ENCODE measurements around the gene NT5C3A.
"Not testable (repeated sequence)": the region's sequence is repeated elsewhere in the genome, so short reads cannot be mapped to it uniquely, and the experiment has no call there.

The NT5C3A gene

DNA sequence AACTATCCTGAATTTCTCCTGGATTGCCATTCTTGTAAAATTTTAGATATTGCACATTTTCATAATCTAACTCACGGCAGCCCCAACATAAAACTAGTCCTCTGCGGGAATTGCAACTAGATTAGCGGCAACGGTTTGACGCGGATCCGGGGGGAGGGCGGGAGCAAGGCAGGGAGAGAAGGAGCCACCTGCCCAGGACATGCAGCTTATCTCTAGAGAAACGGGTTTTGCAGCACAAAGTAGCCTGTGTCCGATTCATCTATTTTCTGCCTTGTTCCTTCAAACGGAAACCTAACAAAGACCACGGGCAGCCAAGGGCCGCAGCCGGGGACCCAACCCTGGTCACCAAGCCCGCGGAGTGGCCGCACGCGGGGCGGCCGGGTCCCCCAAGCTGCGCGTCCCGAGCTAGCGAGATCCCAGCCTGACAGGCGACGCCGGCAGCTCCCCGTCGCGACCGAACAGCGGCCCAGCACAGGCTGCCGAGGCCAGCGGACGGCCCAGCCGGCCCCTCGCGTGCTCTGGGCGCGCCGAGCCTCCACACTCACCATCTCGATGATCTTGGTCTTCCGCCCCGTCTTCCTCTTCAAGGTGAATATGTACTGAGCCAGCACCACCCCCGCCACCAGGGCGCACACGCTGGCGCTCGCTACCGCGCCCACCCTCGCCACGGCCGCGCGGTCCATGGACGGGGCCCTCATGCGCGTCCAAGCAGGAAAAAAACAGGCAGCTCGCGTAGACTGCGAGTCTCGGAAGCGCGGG, at the start of gene NT5C3A:
NT5C3A (minus strand) TSS at position 754 of the 759 bp plus-strand sequence; CDS start at position 683, 71 bp downstream.
- peak; percentile 73 for DNase-seq (ENCODE audit: low spot score)

DNA sequence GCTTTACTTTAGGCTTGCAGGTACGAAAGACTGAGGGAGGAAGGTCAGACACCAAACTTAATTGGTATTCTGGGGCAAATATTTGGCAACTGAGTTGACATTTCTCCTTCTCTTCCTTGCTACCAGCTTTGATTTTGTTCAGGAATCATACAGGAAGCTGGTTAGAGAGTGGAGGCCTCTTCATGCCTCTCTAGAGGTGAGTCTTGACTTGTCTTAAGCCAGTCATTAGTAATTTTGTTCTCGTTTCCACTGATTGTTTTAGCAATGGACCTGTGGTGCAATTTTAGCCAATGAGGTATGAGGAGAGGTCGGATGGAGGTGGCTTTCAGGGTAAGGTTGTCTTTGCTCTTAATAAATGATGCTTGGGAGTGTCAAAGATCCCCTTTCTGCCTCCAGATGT, 49.0 kb upstream of the NT5C3A start:
- no peak for DNase-seq (ENCODE audit: low spot score)

DNA sequence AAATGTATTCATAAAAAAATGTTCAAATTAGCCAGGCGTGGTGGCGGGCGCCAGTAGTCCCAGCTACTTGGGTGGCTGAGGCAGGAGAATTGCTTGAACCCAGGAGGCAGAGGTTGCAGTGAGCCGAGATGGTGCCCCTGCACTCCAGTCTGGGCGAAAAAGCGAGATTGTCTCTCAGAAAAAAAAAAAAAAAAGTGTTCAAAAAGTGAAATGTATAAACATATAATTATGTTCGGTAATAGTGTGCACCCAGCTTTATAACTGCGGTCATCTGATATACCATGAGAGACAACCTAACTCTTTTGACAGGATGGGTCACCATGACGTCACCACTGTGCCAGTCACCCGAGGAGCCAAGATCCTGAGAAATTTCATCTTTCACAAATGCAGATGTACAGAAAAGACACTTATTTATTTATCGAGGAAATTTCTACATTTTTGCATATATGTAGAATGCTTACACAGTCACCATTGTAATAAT, 47.2 kb upstream of the NT5C3A start:
- no peak for DNase-seq (ENCODE audit: low spot score)

DNA sequence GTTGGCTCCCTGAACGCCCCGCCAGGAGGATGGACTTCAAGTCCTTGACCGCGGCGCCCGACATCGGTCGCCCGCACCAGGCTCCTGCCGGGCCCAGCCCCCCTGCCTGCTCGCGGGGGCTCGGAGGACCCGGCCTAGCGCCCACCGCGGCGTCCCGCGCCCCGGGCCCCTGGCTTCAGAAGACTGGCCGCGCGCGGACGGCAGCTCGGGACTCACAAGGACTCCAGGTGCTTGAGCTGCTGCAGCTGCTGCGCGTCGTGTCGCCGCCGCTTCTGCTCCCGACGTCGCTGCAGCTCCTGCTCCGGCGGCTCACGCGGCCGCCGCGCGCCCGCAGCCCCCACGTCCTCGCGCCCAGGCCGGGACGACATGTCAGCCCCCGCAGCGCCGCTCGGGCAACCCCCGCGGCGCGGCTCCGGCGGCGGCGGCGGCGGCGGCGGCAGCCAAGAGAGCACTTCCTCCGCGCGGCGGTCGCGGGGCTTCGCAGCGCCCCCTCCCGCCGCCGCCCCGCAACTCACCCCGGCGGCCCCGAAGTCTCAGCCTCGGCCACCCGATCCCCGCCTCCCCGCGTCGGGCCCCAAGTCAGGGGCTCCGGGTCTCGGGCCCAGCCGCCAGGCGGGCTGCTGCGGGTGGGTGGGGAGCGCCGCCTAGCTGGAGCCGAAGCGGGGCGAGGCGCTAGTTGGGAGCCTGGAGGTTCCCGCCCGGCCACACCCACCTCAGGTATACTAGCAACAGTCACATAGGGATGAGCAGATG, 46.6 kb upstream of the NT5C3A start, which contains the start of gene RP9:
RP9 (minus strand) TSS at position 400 of the 753 bp plus-strand sequence; CDS start at position 368, 32 bp downstream.
- peak; percentile 66 for DNase-seq (ENCODE audit: low spot score)

DNA sequence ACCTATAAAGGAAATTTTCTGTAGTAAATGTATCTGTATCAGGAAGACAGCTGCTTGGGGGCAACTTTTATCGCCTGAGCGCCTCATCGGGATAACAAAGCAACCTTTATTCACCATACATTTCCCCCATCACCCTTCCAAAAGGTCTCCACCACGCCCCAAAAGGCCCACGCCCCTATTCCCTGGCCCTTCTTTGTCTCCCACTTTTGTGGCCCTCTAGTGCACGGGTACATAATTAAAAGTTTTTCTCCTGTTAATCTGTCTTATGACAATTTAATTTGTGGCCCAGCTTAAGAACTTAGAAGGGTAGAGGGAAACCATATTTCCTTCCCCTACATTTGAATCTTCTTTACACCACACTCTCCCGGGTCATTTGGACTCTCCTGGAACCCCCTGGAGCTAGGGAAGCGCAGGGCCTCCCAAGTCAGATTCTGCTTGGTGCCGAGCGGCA, 46.0 kb upstream of the NT5C3A start:
- DNase-seq (ENCODE audit: low spot score): peak; percentile 42

DNA sequence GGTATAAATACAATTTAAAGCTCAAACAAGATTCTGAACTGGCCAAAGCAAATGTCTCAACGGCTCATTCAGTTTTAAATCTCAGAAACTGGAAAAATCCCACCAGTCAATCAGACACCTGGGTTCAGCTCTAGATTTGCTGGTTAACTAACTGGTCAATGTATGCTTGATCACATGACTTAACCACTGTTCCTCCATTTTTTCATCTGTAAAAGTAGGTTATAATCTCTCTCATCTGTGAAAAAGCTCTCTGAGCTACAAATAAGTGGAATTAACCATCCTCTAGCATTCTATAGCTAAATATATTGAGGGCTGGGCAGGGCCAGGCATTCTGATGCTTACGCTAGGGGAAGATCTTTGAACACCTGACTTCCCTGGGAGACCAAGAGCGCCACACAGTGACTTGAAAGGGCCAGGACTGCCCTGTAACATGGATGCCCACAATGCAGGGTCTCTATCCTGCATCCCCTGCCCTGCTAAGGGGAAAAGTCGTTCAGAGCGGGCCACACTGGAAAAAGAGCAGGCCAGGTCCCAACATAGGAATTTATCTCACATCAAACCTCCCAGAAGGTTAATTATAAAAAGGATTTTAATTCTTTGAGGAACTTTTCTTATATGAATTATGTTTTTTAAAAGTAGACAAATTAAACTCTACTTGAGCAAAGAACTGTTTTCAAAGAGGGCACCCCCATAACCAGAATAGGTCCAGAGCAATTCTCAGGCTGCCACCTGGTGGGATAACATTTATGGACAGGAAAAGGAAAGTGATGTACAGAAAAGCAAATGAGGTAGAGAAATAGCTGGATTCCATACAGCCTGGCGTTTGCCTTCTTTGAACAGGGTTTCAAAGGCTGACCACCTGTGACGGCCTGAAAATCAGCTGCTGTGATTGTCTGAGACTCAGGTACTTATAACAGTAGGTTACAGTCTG, 44.8 kb upstream of the NT5C3A start:
- peak; percentile 23 for DNase-seq (ENCODE audit: low spot score)

DNA sequence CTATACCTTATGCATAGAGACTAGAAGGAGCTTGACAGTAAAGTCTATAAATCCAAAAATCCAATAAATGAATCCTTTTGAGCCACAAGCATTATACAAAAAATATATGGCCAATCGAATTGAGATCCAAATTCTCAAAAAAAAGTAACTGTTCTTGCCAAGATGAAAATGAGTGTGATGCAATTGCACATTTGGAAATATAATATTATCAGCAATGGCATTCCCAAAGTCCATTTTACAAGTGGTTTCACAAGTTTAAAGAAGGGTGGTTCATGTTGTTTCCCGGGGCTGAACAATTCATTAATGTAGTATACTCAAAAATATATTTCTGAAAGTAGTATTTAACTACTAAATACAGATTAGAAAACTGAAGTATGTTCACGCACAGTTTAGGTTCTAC, 39.3 kb upstream of the NT5C3A start:
- no peak for DNase-seq (ENCODE audit: low spot score)

DNA sequence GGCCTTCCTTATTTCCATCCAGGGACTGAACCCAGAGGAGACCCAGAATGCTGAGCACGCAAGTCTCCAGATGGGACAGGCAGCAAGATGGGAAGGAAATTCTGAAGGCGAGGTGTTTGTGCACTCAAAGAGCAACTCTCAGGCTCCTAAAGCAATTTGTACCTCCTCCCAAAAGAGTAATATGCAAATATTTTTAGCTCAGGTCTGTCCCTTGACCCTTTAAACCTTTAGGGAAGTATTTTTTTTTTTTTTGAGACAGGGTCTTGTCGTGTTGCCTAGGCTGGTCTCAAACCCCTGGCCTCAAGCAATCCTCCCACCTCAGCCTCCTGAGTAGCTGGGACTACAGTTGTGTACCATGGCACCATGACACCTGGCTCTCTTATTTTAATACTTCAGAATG, 38.2 kb upstream of the NT5C3A start:
- no peak for DNase-seq (ENCODE audit: low spot score)

DNA sequence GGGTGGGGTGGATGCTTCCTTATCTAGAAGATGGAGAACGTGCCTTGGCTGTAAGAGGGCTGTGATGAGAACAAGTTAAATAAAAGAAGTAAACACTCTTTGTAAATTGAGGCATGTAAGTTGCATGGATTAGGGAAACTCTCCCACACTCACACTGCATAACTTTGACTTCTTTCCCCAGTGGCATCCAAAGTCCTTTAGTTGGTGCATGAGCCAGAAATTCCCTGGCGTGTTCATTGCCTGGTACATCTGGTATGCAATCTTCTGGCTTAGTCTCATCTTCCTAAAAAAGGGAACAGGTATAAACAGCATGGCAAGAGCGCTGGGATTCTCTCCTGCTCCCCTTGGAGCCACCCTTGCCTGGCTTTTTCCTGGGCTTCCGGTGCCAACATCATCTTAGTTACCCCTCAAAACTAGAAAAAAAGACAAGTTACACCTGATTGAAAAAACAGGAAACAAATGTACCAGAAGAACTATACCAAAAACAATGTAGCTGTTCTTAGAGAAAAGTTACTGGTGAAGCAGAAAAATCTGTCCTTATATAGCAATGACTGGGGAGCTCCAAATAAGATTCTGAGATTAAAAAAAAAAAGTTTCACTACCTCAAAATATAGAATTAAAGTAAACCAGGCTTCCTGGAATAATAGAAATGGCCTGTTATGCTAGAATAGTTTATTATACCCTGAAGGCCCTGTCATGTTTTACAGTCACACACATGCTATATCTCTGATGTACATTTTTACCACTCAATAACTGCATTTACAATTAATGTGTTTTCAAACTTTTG, 36.8 kb upstream of the NT5C3A start:
- no peak for DNase-seq (ENCODE audit: low spot score)

DNA sequence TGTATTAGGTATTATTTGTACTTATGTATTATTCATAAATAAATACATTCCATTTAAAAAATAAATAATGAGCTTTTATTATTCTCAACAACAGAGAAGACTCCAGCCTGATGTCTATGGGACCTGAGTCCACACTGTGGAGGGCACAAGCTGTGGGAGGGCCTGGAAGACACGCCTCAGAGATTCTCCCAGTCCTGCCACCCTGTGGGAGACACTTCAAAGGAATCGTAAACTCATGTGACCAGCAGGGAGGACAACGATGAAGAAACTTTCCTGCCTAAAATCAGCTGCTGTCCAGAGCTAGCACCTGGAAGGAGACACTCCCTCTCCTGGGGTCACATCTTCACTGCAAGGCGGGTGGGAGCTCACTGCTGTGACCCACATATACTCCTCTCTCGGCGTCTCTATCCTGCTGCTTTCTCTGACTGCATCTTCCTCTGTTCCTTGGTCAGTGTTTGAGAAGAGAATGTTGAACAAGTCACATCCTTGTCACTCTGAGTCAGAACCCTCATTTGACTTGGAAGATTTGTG, 32.2 kb upstream of the NT5C3A start:
- not testable (repeated sequence) for DNase-seq (ENCODE audit: low spot score)

DNA sequence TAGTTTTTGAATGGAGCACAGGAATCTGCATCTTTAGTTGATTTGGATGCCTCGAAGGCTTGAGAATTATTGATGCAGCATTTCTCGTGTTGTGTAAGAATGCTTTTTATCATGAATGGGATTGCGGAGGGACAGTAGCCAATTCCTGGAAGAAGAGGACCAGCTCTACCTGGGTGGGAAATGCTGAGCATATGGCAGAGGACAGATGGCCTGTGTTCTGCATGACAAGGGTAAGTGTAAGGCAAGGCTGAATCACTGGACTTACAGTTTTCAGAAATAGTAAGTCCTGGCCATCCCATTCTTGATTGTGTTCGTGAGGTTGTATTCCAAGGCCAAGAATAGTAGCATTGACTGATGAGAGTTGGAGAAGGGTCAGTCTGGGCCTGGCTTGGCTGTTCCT, 30.7 kb upstream of the NT5C3A start:
- no peak for DNase-seq (ENCODE audit: low spot score)

DNA sequence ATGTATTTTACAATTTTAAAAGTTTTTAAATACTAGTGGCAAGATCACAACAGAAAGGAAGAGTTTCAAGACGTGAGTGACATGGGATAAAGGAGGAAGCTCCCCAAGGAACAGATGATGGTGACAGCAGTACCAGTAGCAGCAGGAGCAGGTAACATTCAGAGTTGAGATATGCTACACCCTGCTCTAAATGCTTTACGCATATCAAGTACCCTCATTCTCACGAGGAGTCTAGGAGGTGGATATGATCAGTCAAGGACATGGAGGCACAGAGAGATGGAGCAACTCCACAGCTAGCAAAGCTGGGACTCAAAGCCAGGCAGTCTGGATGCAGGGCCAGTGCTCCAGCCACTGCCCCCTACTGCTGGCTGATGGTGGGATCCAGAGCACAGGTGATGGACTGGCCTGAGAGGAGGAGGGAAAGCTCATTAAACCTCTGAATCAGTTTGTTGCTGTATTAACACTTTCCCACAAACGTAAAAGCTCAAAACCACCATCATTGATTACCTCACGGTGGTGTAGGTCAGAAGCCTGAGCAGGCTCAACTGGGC, 29.1 kb upstream of the NT5C3A start:
- DNase-seq (ENCODE audit: low spot score): no peak

DNA sequence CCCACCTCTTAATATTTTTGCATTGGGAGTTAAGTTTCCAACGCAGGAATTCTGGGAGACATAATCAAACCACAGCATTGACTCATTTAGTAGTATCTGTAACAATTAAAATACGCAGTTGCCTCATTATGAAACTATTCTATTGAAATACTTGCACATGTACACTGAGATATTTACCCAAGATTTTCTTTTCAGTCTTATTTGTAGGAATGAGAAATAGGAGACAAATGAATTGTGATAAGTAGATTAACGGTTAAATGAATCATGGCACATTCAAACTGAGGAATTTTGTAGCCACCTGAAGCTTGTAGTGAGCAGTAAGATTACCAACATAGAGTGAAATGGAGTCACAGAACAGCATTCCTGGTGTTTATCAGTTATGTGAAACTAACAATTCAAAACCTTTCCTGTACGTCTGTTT, 28.5 kb upstream of the NT5C3A start:
- DNase-seq (ENCODE audit: low spot score): no peak

DNA sequence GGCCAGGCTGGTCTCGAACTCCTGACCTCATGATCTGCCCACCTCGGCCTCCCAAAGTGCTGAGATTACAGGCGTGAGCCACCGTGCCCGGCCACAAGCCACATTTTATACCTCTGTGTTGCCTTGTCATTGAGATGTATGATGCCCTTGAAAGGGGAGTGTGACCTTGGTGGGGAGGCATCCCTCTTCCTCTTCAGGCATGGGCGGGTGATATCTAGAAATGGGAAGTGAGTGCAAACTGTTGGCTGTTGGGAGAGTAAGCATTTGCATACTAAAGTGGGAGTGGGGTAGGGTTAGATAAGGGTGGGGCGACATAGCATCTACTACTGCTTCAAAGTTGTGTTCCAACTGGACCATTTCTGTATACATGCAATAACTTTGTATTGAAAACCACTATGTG, 26.6 kb upstream of the NT5C3A start:
- DNase-seq (ENCODE audit: low spot score): no peak

DNA sequence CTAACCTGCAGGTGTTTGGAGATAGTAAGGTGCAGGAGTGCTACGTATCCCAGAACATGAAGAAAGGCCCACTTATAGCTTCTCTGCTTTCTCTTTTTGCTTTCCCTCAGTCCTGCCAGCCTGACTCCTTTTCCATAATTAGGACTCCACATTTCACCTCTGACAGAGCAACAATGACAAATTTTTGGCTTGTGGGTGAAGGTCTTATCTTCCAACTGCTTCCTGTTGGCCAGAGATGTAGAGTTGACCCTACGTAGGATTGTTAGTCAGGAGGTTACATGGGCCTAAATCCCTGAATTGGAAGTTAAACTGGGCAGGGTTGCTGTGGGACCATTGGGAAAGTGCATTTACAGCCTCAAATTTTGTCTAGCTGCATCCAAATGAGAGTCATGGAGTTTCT, 25.3 kb upstream of the NT5C3A start:
- no peak for DNase-seq (ENCODE audit: low spot score)

DNA sequence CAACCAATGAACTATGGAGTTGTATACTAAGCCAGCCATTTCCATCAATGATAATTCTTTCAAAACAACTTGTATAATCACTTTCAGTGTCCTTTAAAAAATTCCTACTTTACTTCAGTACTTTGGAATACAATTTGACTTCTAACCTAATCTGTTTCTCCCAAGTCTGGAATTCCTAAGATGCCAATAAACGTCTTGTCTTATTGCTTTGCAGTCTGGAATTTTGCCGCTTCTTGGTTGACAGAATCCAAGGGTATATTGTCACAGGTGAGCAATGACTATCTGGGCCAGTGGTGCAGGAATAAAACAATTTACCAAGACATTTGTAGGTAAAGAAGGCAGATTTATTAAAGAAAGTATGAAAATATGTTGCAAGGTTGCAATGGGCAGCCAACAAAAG, 24.8 kb upstream of the NT5C3A start:
- no peak for DNase-seq (ENCODE audit: low spot score)

DNA sequence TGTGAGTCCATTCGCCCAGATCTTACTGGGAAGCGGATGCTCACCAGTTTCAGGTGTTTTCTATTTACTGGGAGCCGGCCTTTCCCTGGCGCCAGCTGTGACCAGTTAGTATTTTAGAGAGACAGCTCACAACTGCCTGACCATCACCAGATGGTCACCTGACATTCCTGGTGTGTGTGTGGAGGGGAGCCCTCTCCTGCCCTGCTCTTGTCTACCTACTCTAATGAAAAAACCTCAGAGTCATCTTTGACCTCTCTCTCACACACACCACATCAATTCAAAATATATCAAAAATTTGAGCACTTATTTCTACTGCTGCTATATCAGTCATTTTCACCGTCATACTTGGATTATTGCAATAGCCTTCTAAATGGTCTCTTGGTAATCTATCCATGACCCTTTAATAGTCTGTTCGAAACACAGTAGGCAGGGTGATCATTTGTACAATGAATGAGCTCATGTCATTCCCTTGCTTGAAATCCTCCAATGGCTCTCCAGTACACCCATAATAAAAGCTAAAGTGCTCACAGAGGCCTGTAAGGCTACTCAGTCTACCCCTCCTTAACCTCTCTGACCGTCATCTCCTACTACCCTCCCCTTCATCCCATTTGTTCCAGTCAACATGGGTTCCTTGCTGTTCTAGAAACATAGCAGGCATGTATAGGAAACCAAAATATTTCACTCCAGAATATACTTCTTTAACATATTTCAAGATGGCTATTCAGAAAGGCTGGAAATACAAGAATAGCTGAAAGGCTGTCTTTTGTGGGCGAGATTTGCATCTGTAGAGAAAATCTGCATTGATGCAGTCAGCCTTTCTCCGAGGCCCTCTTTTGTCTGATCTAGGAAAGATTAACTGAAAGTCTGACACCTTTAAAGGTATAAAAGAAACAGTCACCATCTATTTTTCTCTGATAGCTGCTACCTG, 17.5 kb upstream of the NT5C3A start:
- DNase-seq (ENCODE audit: low spot score): no peak

DNA sequence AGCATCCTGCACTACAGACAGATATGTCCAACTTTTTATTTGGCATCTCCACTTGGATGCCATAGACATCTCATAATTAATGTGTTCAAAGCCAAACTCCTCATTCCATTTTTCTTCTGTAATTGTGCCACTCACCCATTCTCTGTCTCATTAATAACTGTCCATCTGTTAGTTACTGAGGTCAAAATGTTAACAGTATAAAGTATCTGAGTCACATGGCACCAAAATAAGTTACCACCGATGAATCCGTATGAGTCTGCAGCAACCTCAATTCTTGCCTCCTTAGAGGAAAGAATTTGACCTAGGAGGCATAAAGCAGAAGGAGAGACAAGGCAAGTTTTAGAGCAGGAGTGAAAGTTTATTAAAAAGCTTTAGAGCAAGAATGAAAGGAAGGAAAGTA, 16.5 kb upstream of the NT5C3A start:
- no peak for DNase-seq (ENCODE audit: low spot score)

DNA sequence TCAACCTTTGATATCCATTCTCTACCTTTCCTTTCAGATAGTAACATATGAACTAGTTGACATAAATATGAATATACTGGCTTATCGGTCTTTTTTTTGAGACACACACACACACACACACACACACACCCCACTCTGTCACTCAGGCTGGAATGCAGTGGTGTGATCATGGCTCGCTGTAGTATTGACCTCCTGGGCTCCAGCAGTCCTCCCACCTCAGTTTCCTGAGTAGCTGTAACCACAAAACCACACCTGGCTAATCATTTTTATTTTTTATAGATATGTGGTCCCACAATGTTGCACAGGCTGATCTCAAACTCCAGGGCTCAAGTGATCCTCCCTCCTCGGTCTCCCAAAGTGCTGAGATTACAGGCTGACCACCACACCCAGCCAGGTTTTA, 14.2 kb upstream of the NT5C3A start:
- no peak for DNase-seq (ENCODE audit: low spot score)
